Transverse colon (tissue), 4 donors: ENCODE measurements around the gene PARP12. TPM values are rescaled to one million over a fixed set of nuclear protein-coding genes. Genes with fewer than 3 reads are reported as not detected.

Experiments used
- DNase-seq: peaks from one replicate; pipeline ENCODE4 v3.0.0-alpha.2; 2019
- H3K27ac ChIP-seq, 4 donors: fragments of 200-600 bp; sonication (generic); 2 replicates each; pipeline ENCODE4 v1.5.1; 2016 to 2018; ENCODE audit warnings: inconsistent platforms in 4 of 4
- H3K27me3 ChIP-seq: fragments of 200-600 bp; sonication (generic); 2 replicates; pipeline ENCODE4 v1.5.1; 2017; ENCODE audit warnings: inconsistent platforms
- H3K36me3 ChIP-seq, 4 donors: fragments of 200-600 bp; sonication (generic); 2 replicates each; pipeline ENCODE4 v1.5.1; 2017 to 2019; ENCODE audit warnings: inconsistent platforms in 4 of 4
- H3K4me1 ChIP-seq, 4 donors: fragments of 200-600 bp; sonication (generic); 2 replicates each; pipeline ENCODE4 v1.5.1; 2017 to 2020; ENCODE audit warnings: inconsistent platforms in 4 of 4
- H3K4me3 ChIP-seq, 4 donors: fragments of 200-600 bp; sonication (generic); 1 replicate in 1 of 4; 2 replicates in 3 of 4; pipeline versions ENCODE4 v1.5.1 to v1.6.1; 2017 to 2019; ENCODE audit warnings: inconsistent platforms in 4 of 4
- H3K9me3 ChIP-seq, 2 donors: fragments of 200-600 bp; sonication (generic); 2 replicates each; pipeline ENCODE4 v1.5.1; 2017 to 2019; ENCODE audit warnings: inconsistent platforms in 2 of 2
- EP300 ChIP-seq: sonication (generic); formaldehyde crosslinking; IDR thresholded peaks from one replicate; pipeline ENCODE4 v1.6.1; 2017; ENCODE audit warnings: antibody characterized with exemption, low read depth
- POLR2A ChIP-seq: fragments of 450-650 bp; IDR thresholded peaks from one replicate; pipeline ENCODE4 v1.6.1; 2016; ENCODE audit warnings: antibody characterized with exemption, mild to moderate bottlenecking, moderate library complexity
- POLR2AphosphoS5 ChIP-seq, 3 donors: sonication (generic); formaldehyde crosslinking; IDR thresholded peaks; one replicate each; pipeline ENCODE4 v1.6.1; 2016; ENCODE audit warnings: antibody characterized with exemption in 3 of 3
- WGBS, 2 donors: methylation state at CpG; one replicate each; pipeline ENCODE4 v1.1.5; 2018; ENCODE audit warnings: low coverage in 1 of 2; 5-methylcytosine and 5-hydroxymethylcytosine counted together
- in situ Hi-C, 4 donors: fragments of 200-750 bp; cut with MboI; loops; one replicate each; pipeline versions ENCODE4 v1.15.0 to v1.15.1; 2017; ENCODE audit warnings: low sequenced_read_pairs in 3 of 4, low pct_ligation_motif_present in 1 of 4, low pct_unique_long_range_greater_than_20kb in 1 of 4
- intact Hi-C: fragments of 100-400 bp; cut with DNase I; formaldehyde crosslinking; loops from one replicate; pipeline ENCODE4 v1.15.1; 2023; ENCODE audit warnings: low total_unique reads
- total RNA-seq, 4 donors: library from RNA; depleted of rRNA; stranded (reverse); fragments of >200 nt; gene quantifications; one replicate each; pipeline ENCODE4 v1.1.0, GENCODE V29; 2016
- TF ChIP-seq, protein P1 (sequence below), 5 experiments: fragments of 200-600 bp in 3 of 5; fragments of 450-650 bp in 2 of 5; sonication (generic) in 3 of 5; IDR thresholded peaks; 1 replicate in 2 of 5; 2 replicates in 3 of 5; pipeline ENCODE4 v1.5.1; 2016 to 2017; ENCODE audit warnings: antibody characterized with exemption in 5 of 5, inconsistent platforms in 3 of 5, mild to moderate bottlenecking in 2 of 5, moderate library complexity in 1 of 5

The PARP12 gene
- total RNA-seq, 4 donors from 2014 or later = 20.9 to 105 (median 83.9) TPM

GRCh38 chr7:139984642-139985539, 77.9 kb downstream of the PARP12 start:
- no peak for DNase-seq
- no peaks in the 10 kb centered on the region for H3K27me3 ChIP-seq
- in situ Hi-C loops = no loop called here
- intact Hi-C loops = no loop called here
- H3K9me3 ChIP-seq = no peaks in the 10 kb centered on the region
- TF ChIP-seq POLR2A (no peak), POLR2AphosphoS5 (IDR thresholded peaks at IDR 0.05) (no peak), EP300 (no peak)
- TF ChIP-seq, protein P1, sequence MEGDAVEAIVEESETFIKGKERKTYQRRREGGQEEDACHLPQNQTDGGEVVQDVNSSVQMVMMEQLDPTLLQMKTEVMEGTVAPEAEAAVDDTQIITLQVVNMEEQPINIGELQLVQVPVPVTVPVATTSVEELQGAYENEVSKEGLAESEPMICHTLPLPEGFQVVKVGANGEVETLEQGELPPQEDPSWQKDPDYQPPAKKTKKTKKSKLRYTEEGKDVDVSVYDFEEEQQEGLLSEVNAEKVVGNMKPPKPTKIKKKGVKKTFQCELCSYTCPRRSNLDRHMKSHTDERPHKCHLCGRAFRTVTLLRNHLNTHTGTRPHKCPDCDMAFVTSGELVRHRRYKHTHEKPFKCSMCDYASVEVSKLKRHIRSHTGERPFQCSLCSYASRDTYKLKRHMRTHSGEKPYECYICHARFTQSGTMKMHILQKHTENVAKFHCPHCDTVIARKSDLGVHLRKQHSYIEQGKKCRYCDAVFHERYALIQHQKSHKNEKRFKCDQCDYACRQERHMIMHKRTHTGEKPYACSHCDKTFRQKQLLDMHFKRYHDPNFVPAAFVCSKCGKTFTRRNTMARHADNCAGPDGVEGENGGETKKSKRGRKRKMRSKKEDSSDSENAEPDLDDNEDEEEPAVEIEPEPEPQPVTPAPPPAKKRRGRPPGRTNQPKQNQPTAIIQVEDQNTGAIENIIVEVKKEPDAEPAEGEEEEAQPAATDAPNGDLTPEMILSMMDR (IDR thresholded peaks at IDR 0.05) = no peak
- no peaks in the 10 kb centered on the region for H3K4me1 ChIP-seq
- H3K27ac ChIP-seq = no peak overlapping the region
- 88% methylated on average over 8 of the region's 8 CpGs; no CpG with 5 or more reads in 1 of the 2 donors for WGBS, 2 donors
- H3K36me3 ChIP-seq = no peaks in the 10 kb centered on the region
- no peak overlapping the region for H3K4me3 ChIP-seq

DNA sequence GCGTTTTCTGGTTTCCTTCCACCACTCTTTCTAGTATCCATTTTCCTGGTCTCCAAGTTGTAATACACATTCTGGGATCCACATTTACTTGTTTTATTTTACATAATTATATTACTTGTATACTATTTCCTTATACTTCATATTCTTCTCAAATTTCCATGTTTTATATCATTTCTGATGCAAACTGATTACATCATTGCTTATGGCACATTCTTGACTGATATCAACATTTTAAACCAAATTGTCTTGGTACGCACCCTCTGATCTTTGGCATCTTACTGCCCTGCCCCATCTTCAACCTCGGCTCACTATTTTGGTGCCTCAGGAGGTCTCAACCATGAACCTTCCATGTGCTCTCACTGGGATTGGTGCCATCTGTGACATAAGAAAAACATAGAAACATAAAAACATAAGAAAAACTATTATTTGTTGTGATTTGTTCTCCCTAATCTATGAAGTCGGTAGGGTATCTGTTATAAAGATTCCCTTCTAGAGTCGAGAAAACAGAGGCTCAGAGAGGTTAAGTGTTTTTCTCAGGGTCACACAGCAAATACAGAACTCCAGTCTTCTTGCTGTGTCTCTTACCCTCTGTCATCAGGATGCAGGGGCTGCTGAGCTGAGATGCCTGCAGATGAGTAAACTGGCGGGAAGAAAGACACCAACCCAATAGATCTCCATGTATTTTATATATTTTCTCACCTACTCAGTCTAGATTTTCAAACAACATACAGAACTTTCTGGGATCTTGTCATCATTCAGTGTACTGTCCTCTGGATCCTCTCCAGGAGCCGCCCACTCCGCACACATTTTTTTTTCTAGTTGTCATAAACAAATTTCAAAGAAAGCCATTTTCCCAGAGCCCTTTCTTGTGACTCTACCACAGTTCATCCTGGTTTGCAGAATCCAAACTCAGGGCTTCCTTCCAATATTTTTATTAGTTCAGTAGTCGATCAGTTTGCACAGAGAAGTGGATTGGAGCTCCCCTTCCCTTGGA, 79.5 kb downstream of the PARP12 start:
- WGBS, 2 donors = 77 to 90% methylated on average over 6 to 9 of the region's 9 CpGs
- no peak for DNase-seq
- H3K27me3 ChIP-seq = no peaks in the 10 kb centered on the region
- H3K4me3 ChIP-seq = no peak overlapping the region
- TF ChIP-seq EP300 = no peak
- TF ChIP-seq POLR2A = no peak
- TF ChIP-seq, protein P1 (IDR thresholded peaks at IDR 0.05) = no peak
- no peak for TF ChIP-seq POLR2AphosphoS5 (IDR thresholded peaks at IDR 0.05)
- intact Hi-C loops = no loop called here
- H3K27ac ChIP-seq = no peak overlapping the region
- H3K4me1 ChIP-seq = no peaks in the 10 kb centered on the region
- no peaks in the 10 kb centered on the region for H3K9me3 ChIP-seq
- no peaks in the 10 kb centered on the region for H3K36me3 ChIP-seq
- in situ Hi-C loops = no loop called here

DNA sequence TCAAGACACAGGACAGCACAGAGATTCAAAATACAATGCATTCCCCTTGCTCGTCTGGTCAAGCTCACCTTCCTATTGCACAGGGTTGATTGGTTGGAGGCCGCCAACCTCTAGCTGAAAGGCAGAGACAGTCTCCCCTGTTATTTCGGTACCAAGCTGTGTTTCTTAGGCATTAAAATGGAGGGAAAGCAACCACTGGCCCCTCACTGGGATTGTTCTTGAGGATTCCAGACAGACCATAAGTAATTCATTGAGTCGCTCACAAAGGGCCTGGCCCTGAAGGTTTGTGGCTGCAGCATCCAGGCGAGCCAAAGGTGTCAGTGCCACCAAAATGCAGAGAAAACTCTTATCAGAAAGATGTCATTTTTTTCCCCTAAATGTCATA, 81.2 kb downstream of the PARP12 start:
- Histone ChIP-seq H3K9me3 (no peaks in the 10 kb centered on the region), H3K36me3 (no peaks in the 10 kb centered on the region), H3K4me3 (no peak overlapping the region), H3K27me3 (no peaks in the 10 kb centered on the region), H3K4me1 (no peaks in the 10 kb centered on the region), H3K27ac (no peak overlapping the region)
- TF ChIP-seq POLR2AphosphoS5 (IDR thresholded peaks at IDR 0.05) (no peak), POLR2A (no peak), EP300 (no peak)
- TF ChIP-seq, protein P1 (IDR thresholded peaks at IDR 0.05) = no peak
- 93 to 97% methylated on average over 5 of the region's 5 CpGs for WGBS, 2 donors
- intact Hi-C loops (no loop called here), in situ Hi-C loops (no loop called here)
- DNase-seq = no peak
